HG03575 (cell line): Measurements from ENCODE around the gene CLDN7.

Experiments
- ATAC-seq: cut with Tn5 transposase; IDR thresholded peaks from one replicate; pipeline ENCODE4 v1.9.1; 2021; ENCODE audit not compliant: unreplicated experiment, insufficient number of reproducible peaks, low FRiP score; ENCODE audit errors: extremely low read depth

CLDN7 gene

DNA sequence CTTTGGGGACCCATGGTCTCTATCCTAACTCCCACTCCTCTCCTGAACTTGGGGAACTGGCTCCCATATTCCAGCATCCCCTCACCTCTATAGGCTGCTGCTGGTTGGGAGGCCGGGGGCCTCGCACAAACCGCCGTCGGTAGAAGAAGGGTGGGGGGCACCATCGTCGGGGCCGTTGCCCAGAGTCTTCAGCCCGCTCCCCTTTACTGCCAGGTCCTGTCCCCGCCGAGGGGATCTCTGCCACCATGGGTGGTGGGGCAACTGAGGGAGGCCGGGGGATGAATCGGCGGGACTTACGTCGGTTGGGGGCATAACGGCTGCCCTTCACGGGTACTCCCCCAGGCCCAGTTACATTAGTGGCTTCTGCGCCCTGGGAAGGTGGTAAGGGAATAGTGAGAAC is 27.9 kb upstream of the CLDN7 start:
- ATAC-seq: no peak

DNA sequence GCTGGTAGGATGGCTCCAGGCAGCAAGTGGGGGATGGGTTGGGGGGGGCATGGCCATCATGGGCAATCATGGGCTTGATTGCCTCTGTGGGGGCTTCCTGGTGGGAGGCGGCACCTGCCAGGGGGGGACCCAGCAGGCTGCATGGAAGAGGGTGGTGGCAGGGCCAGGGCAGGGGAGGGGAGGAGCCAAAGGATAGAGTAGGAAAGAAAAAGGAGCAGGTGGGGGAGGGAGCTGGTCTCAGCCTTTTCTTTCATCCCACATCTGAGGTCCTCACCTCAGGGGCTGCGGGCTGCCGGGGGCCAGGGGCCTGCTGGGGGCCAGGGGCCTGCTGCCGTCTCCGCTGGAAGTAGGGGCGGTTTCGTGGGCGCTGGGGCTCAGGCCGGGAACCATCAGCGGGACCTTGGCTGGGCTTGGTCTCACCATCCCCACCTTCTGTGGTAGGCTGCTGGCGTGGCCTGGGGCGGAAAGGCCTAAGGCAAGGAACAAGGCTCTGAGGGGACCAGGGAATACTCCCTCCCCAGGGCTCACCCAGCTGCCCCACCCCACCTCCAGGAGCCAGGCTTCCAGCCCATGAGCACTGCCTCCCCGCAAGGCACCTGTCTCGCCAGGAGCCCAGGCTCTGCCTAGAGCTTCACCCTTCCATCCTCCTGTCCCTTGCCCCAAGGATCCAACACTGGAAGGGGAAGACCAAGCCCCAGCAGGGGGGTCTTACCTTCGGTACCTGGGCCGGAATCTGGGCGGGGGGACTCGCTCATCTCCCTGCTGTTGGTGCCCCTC is 27.2 kb upstream of the CLDN7 start:
- no peak for ATAC-seq

DNA sequence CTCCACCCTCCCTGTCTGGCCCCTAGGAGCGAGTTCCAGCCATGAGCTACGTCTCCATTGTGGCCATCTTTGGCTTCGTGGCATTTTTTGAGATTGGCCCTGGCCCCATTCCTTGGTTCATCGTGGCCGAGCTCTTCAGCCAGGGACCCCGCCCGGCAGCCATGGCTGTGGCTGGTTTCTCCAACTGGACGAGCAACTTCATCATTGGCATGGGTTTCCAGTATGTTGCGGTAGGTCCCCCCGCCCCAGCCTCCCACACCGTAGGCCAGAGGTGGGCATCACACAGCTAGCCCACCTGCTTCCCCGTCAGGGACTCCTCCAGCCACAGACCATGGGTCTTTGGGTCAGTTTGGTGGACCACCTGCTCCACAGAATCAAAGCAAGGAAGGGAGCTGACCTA is 23.4 kb upstream of the CLDN7 start:
- ATAC-seq: no peak

DNA sequence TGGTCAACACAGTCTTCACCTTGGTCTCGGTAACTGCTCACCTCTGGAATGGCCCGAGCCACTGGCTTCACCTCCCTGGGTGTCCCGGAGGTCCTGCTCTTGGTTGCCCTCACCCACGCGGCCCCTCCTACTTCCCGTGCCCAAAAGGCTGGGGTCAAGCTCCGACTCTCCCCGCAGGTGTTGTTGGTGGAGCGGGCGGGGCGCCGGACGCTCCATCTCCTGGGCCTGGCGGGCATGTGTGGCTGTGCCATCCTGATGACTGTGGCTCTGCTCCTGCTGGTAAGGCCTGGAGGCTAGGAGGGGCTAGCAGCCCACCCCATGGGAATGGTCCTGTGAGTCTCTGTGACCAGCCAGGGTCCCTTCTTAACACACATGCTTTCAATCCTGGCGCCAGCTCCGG is 22.6 kb upstream of the CLDN7 start:
- ATAC-seq: no peak

DNA sequence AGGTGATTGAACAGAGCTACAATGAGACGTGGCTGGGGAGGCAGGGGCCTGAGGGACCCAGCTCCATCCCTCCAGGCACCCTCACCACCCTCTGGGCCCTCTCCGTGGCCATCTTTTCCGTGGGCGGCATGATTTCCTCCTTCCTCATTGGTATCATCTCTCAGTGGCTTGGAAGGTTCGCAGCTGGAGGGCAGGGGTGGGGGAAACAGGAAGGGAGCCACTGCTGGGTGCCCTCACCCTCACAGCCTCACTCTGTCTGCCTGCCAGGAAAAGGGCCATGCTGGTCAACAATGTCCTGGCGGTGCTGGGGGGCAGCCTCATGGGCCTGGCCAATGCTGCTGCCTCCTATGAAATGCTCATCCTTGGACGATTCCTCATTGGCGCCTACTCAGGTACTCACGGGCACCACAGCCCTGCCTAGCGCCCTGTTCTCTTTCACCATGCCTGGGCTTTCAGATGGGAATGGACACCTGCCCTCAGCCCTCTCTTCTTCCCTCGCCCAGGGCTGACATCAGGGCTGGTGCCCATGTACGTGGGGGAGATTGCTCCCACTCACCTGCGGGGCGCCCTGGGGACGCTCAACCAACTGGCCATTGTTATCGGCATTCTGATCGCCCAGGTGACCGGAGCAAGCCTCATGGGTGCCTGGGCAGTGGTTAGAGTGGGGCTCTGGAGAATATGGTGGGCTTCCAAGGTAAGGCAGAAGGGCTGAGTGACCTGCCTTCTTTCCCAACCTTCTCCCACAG is 21.4 kb upstream of the CLDN7 start:
- no peak for ATAC-seq

DNA sequence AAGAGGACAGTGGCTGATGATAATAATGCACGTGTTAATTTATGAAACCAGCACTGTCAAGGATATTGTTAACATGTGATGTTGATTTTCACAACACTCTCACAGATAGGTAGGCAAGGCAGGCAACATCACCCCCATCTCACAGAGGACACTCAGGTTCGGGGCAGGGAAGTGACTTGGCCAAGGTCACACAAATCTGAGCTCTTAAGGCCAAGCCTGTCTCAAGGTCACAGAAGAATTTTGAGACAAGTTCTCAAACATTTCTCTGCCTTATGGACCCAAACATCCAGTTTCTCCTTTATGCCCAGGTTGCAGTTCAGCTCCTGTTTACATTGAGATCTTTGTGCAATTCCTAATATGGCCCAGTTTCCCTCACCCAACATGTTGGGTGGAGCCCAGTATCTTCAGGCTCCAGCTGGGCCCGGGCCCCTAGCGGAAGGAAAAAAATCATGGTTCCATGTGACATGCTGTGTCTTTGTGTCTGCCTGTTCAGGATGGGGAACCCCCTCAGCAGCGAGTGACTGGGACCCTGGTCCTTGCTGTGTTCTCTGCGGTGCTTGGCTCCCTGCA is 20.6 kb upstream of the CLDN7 start:
- ATAC-seq: no peak

DNA sequence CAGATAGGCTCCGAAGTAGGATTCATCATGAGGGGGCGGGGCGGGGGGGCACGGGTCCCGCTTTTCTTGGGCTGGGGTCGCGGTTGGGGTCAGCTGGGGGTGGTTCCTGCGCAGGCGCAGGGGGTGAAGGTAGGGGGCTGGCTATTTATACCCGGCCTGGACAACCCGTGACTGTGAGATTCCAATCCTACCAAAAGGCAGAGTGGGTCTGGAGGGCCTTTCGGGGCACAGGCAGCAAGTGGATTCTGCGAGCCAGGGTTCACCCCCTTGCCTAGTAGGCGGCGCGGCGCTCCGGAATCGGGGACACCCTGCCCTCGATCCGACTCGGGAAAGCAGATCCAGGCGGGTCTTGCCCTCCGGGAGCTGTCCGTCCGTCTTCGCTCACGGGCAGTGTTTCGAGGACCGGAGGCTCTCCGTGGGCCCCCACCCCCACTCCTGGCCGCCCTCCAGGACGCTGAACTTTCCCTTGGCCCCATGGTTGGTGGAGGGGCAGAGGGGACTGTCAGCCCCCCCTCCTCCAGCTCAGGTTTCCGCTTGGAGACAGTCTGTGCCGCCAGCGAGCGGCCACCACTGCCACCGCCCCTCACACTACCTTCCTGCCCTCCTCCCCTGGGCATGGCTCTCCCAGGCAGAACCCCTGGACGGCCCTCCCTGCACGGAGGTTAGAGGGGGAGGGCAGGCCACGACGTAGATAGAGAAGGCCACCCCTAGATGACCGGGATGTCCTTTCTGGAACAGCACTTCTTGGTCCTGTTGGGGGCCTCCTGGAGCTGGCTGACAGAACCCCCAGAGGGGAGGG is 19.9 kb upstream of the CLDN7 start:
- no peak for ATAC-seq

DNA sequence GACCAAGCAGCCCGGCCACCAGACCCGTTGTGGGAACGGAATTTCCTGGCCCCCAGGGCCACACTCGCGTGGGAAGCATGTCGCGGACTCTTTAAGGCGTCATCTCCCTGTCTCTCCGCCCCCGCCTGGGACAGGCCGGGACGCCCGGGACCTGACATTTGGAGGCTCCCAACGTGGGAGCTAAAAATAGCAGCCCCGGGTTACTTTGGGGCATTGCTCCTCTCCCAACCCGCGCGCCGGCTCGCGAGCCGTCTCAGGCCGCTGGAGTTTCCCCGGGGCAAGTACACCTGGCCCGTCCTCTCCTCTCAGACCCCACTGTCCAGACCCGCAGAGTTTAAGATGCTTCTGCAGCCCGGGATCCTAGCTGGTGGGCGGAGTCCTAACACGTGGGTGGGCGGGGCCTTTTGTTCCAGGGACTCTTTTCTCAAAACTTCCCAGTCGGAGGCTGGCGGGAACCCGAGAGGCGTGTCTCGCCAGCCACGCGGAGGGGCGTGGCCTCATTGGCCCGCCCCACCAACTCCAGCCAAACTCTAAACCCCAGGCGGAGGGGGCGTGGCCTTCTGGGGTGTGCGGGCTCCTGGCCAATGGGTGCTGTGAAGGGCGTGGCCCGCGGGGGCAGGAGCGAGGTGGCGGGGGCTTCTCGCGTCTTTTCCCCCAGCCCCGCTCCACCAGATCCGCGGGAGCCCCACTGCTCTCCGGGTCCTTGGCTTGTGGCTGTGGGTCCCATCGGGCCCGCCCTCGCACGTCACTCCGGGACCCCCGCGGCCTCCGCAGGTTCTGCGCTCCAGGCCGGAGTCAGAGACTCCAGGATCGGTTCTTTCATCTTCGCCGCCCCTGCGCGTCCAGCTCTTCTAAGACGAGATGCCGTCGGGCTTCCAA is 19.0 kb upstream of the CLDN7 start, which contains the start of gene SLC2A4:
Gene SLC2A4 (plus strand): TSS at position 645 of the 879 bp plus-strand sequence. CDS start 217 bp downstream, at position 862.
- no peak for ATAC-seq

DNA sequence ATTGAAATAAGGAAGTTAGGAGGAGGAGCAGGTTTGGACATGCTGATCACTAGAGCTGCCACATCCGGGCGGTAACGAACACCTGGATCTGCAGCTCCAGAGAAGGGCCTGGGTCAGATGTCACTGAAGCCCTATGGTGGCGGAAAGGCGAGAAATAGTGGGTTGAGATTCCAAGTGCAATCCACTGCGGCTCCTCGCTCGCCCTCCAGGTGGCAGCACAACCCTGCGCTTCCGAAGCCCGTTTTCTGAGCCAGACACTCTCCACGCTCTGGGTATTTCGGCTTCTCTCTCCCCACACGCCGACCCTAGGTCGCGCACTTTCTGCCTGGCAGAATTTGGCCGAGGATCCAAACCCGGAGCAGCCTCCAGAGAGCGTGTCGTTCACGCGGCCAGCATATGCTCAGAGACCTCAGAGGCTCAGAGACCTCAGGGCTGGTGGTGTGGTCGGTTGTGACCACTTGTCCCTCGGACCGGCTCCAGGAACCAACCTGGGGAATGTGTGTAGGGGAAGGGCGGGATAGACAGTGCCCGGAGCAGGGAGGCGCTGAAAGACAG is 18.3 kb upstream of the CLDN7 start:
- no peak for ATAC-seq

DNA sequence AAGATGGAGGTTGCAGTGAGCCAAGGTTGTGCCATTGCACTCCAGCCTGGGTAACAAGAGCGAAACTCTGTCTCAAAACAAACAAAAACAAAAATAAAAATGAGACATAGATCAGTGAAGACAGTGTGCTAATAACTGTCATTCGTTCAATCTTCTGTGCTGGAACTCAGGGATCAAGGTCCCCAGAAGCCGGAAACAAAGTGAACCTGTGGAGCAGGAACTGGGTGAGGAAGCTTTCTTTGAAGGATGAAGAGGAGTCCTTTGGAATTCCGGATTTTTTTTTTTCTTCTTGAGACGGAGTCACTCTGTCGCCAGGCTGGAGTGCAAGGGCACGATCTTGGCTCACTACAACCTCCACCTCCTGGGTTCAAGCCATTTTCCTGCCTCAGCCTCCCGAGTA is 17.2 kb upstream of the CLDN7 start:
- ATAC-seq: no peak

DNA sequence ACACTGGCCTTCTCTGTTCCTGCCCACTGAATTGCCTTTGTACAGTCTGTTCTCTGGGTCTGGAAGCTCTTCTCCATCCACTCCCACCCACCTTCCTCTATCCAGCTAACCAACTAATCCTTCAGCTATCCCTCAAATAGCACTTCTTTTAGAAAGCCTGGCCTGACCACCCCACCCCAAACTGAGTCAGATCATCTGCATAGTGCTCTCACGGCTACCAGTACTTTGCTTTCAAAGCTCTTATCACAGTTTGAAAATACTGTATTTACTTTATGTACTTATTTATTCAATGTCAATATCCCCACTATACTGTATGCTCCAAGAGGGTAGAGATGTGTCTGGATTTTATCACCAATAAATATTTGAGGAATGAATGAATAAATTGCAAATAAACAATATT is 4.5 kb upstream of the CLDN7 start:
- ATAC-seq: no peak

DNA sequence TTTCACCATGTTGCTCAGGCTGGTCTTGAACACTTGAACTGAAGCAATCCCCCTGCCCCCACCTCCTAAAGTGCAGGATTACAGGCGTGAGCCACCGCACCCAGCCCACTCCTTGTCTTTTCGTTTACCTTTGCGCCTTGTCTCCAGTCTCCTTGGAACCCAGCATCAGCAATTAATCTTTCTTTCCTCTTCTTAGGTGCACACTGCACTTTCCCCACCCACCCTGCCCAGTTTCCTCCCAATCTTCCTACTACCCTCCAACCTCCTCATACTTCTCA is 1.5 kb upstream of the CLDN7 start:
- ATAC-seq: no peak

DNA sequence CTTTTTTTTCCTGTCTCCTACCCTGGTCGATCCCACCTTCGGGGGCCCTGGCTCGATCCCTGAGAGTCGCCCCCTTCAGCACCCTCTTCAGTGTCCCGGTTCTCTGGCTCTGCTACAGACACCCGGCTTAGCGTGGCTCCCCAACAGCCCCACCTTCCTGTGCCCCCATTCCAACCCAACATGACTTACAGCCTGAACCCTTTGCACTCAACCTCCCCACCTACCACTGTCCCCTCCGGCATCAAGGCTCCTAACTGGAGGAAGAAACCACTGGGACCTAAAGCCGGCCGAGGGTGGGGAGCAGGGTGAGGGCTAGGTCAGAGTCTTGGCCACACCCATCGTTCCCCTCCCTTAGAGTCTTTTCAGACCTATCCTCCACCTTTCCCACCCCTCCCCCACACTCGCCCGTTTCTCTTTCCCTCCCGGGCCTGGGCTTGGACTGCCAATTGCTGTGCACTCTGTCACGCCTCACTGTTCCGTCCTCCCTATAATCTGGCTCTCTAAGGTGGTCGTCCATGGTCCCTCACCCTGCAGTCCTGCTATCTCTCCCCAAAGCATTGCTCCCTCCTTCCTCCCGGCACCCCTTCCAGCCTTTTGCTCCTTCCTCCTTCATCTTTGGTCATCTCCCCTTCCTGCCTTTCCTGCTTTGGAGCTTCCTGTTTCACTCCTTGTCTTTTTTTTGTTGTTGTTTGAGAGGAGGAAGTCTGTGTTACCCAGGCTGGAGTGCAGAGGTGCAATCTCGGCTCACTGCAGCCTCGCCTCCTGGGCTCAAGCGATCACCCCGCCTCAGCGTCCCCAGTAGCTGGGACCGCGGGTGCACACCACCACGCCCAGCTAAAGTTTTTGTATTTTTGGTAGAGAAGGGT is 890 bp upstream of the CLDN7 start:
- ATAC-seq: no peak

DNA sequence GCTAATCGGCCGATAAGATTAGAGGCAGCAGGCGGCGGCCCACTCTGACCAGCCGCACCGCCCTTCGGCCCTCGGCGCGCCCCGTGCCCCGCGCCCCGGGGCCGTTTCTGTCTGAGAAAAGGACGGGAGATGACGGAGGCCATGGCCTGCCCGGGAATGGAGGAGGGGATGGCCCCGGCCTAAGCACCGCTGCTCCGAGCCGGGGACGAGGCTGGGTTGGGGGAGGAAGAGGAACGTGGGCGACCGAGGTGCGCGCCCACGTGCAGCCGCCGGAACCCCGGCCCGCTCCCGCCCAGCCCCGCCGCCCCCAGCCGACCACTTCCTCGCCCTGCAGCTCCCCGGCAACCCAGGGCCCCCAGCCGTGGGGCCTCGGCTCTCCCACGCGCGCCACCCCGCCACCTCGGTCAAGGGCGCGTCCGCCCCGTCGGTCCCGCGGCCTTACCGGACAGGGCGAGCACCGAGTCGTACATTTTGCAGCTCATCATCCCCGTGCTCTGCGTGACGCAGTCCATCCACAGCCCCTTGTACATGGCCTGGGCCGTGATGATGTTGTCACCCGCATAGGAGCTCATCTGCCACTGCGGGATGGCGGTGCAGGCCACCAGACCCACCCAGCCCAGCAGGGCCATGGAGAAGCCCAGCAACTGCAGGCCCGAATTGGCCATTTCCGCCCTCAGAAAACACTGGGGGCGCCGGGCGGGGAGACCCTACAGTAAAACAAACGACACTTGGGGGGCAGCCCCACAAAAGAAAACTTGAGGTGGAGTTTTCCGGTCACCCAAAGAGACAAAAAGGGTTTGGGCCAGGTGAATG is 693 bp downstream of the CLDN7 start:
- ATAC-seq: no peak

DNA sequence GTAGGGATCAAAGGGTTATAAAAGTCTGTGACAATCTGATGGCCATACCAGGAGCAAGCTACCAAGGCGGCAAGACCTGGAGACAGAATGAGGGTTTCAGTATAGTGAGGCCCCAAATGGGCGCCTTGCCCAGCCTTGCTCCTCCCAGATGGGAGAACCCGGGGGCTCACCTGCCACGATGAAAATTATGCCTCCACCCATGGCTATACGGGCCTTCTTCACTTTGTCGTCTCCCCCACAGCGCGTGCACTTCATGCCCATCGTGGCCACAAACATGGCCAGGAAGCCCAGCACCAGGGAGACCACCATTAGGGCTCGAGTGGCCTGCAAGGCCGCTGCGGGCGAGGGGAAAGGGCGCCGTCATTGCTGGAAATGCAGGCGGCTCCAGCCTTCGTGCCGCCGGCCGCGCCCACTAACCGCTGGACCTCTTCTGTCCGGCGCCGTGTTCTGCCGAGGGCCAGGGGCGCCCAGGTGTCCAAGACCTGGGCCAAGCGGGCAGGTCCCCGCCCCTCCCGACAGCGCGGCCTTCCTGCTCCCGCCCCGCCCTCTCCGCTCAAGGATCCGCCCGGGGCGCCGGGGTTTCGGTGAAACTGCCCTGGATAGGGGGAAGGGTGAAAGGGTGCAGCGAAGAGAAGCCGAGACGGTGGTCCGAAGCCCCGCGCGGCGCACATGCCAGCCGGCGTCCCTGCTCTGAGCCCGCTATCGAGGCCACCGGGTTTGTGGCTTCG is 1.5 kb downstream of the CLDN7 start:
- ATAC-seq: no peak

DNA sequence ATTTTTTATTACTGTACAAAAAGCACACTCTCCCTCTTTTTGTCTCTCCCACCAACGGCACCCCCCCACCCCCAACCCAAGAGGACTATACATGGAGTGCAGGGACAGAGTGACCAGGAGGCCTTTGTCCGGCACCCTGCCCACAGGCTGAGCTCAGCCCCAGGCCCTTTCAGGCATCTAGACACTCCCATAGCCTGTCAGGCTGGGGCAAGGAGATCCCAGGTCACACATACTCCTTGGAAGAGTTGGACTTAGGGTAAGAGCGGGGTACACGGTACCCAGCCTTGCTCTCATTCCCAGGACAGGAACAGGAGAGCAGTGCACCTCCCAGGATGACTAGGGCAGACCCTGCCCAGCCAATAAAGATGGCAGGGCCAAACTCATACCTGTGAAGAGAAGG is 2.1 kb downstream of the CLDN7 start:
- ATAC-seq: no peak
